HG03439 (cell line): ENCODE data around the gene C1GALT1C1.

Source experiments
- ATAC-seq: cut with Tn5 transposase; IDR thresholded peaks from one replicate; pipeline ENCODE4 v1.9.1; 2021; ENCODE audit warnings: mild to moderate bottlenecking, moderate library complexity; ENCODE audit not compliant: unreplicated experiment

Gene C1GALT1C1

GRCh38 chrX:120603707-120604360 is 26.0 kb downstream of the C1GALT1C1 start, which contains the start of gene MCTS1:
TSS of gene MCTS1 (plus strand) at chrX:120604101. CDS start at chrX:120604237, 136 bp downstream.
- ATAC-seq: peak; percentile 83

GRCh38 chrX:120585702-120586101 is 44.2 kb downstream of the C1GALT1C1 start:
- no peak for ATAC-seq
